HG03175 (cell line): ENCODE measurements around the gene ZFP69B.

Experiments used
- ATAC-seq: cut with Tn5 transposase; IDR thresholded peaks from one replicate; pipeline ENCODE4 v1.9.1; 2021; ENCODE audit warnings: mild to moderate bottlenecking, moderate library complexity; ENCODE audit not compliant: unreplicated experiment

ZFP69B gene

GRCh38 chr1:40449684-40450494 lies at the start of gene ZFP69B:
Gene ZFP69B, plus strand, starts transcription at chr1:40450476. Its CDS starts 486 bp downstream, at chr1:40450962.
- peak; percentile 85 for ATAC-seq

DNA sequence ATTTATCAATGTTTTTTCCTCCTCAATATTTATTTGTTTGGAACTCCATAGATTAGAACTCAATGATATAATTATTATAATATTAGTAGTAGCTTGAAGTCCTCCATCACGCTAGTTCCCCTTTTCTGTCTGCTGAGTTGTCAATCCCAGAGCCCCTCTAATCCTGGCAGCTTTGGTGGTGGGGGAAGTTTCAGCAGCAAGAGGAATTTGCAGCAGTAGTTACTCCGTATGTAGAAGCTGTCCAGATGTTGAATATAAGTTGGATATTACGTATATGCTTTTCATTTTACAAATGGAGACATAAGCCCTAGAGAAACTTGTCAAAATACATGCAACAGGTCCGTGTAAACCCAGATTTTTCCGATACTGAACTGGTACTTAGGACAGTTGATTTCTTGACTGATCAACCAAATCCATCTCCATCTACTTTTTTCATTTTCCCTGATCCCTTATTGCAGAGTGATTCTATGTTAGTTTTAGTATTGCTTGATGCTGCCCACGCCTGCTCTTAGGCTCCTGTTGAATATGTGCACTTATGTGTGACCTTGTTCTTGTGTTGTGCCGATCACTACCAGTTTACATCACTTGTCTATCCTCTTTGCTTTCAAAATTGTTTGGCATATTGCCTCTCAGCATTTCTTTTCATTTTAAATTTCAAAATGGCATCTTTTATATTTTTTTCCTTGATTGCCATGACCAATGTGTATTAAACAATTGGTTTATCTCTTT lies 48.6 kb upstream of the ZFP69B start:
- no peak for ATAC-seq

- ATAC-seq = no peak
These were observed 45.4 kb upstream of the ZFP69B start for GRCh38 chr1:40404670-40405462.

DNA sequence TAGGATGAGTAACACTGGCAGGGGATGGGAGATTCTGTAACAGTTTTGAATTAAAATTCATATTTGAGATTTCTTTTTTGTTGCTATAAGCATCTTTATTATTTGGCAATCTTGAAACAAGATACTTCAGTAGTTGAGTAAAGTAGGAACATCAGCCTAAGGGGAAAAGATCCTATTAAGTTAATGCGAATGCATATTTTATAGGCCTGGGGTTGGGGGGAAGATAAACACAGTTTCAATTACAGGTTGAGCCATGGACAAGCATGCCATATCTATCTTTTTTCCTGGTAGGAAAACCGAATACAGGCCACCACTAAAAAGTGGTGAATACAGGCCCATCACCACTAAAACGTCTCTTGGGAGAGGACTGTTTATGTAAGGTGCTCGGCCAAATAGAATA lies 44.5 kb upstream of the ZFP69B start:
- no peak for ATAC-seq

DNA sequence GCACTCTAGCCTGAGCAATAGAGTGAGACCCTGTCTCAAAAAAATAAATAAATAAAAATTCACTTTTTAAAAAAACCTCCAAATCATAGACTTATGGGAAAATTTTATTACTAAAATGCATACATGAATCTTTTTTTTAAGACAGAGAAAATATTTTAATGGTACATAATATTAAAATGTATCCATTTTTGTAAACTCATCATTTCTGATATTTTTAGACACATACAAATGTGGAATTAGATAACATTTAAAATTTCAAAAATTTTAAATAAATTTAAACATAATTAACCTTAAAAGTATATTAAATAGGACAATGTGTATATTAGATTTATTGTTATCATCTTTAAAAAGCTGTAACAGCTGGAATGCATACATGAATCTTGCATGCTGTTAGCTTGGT lies 42.8 kb upstream of the ZFP69B start:
- ATAC-seq = no peak

DNA sequence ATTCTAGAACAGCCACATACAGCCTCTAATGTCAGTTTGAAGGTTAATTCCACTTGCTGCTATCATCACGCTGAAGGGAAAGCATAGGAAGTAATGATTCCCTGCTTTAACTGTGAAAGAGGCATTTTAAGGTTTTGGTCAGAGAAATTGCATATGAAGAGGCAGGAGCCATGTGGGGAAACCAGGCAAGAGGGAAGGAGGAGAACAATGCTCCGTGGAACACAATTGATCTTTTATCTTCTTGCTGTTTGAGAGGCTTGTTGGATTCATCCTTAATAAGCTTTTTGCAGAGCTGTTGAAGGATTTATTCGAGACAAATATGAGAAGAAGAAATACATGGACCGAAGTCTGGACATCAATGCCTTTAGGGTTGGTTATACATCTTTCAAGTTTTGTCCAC lies 40.8 kb upstream of the ZFP69B start:
- ATAC-seq = no peak

DNA sequence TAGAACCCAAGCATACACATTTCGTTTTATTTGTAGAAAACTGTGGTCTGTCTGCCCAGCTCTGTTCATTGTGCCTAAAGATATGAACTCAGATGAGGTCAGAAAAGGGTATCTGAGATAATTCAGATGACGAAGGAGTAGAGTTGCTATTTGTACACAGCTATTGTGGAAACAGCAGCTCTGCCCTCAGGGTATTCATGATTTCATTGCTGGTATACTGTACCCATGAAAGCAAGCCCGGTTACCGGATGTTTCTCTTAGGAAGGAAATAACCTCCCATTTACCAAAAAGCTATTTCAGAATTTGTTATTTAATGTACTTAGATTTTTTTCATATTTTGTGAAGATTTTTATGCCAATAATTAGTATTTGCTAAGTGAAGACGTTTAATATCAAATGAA lies 39.0 kb upstream of the ZFP69B start:
- ATAC-seq = no peak

- no peak for ATAC-seq
These were observed 38.4 kb upstream of the ZFP69B start for GRCh38 chr1:40411843-40412242.

DNA sequence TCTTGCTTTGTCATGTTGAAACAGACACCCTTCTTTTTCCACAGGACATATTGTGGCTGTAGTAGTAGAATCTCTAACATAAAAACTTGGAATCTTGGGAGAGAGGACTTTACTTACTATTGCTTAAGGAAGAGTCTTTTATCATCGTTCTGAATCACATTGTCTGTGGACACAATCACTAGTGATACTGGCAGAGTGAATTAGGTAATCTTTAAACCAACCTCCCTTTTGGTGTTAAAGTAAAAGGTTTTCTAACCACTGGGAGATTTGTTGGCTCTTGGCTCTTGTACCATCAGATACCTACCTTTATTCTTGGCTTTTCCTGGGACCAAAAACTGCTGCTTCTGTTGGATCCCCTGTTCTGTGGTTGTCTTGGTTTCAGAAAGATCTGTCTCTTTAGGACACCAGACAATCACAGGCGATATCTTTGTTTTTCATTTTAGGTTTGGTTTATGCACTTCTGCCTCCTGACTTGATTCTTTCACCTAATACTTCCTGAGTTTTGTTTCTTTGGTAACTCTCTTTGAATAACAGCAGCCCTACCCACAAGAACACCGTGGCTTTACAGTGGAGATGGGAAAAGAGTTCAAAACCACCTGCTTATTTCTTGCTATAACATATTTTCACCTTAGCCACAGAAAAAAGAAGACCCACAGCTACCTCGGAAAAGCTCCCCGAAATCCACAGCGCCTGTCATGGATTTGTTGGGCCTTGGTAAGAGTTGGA lies 36.6 kb upstream of the ZFP69B start:
- no peak for ATAC-seq

DNA sequence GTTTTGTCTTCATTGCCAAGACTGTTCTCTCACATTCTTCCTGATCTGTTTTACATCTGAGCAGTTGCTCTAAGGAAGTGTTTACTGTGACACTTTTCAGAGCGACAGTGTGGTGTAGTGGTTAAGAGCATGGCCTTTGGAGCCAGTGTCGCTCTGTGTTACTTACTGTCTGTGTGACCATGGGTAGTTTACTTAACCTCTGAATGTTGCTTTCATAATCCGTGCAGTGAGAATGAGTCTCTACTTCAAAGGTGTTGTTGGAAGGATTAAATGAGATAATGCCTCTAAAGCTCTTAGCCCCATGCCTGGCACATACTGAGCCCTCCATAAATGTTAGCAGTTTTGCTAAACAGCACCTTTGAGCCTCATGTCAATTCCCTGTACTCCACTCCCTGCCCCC lies 35.9 kb upstream of the ZFP69B start:
- ATAC-seq = no peak

GRCh38 chr1:40416709-40417108 lies 33.6 kb upstream of the ZFP69B start:
- no peak for ATAC-seq

GRCh38 chr1:40421431-40422384 lies 28.6 kb upstream of the ZFP69B start:
- ATAC-seq = no peak

DNA sequence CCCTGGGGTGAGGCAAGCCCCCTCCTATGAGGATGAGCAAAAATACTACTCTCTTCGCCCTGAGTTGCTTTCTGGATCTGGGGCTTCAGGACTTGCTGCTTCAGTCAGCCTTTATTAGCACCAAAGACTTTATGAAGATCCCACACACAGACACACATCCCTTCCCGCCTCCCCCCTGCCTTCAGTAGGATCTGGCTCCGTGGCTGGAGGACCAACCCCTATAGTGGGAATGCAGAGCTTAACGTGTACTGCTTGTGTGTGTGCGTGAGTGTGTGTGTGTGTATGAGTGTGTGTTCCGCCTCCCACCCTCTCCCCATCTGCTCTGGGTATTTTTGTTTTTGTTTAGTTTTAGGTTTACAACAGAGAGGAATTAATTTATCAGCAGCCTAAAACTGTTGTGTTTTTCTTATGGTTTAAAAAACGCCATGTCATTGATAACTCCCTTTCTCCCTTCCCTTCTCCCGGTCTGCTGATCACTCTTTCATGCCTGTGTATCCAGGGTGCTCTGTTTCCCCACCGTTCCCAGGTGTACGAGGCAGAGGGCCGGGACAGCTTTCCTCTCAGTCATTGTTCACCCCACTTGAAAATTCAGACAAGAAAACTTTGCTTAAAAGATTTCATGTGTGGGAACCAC lies 27.5 kb upstream of the ZFP69B start:
- ATAC-seq = no peak

GRCh38 chr1:40423264-40423642 lies 27.0 kb upstream of the ZFP69B start:
- no peak for ATAC-seq

GRCh38 chr1:40423951-40424618 lies 26.2 kb upstream of the ZFP69B start:
- no peak for ATAC-seq

- no peak for ATAC-seq
These were observed 25.1 kb upstream of the ZFP69B start for GRCh38 chr1:40425198-40425597.

DNA sequence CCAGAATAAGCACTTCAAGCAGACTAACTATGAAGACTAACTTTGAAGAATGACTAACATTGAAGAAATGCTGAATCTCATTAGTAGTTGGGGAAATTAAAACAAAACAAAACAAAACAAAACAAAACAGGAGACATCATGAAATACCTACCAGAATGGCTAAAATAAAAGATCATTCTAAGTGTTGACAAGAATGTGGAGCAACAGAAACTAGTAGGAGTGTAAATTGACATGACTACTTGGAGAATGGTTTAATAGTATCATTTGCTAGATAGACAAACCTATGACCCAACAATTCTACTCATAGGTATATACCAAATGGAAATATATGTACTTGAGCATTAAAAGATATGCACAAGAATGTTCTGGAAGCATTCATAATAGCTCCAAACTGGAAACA lies 18.9 kb upstream of the ZFP69B start:
- ATAC-seq = no peak

DNA sequence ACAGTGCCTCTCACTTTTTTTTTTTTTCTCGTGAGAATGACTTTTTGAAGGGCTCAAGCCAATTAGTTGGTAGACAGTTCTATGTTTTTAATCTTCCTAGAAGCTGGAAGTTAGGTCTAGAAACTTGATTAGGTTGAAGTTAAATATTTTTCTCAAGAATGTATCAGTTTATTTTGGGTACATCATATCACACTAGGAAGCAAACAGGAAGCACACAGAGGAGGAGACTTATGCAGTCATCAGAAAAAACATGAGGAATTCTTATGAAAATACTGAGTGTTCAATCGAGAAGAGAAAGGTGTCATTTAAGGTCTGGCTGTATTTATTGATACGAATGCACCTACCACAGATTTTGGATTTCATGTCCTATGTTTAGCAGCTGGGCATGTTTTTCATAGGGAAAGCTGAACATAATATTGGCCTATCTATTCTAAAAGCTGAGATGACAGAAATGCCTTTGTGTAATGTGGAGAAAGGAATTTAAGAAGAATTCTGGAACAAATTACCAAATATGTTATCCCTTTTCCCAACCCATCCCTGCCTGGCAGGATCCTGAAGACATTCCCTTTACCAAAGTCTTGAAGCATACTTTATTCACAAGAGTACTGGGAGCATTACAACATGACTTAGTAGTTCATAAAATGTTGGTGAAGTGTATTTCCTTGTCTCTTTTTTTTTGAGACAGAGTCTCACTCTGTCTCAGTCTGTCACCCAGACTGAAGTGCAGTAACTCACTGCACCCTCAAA lies 17.5 kb upstream of the ZFP69B start:
- ATAC-seq = no peak
